Kidney (tissue), 14 donors: ENCODE results near the gene S100A9. TPM values are rescaled to one million over a fixed set of nuclear protein-coding genes. Genes with fewer than 3 reads are reported as not detected.

Source experiments
- DNase-seq, 5 donors: peaks; one replicate each; pipeline ENCODE4 v3.0.0-alpha.2; 2013 to 2020
- FAIRE-seq: peaks from 2 replicates; lab custom pipeline; 2012; peaks lifted over from hg19 to GRCh38; lab: Jason Lieb, UNC
- H3K27ac ChIP-seq, 2 donors: one replicate each; pipeline ENCODE4 v1.7.0; 2013; ENCODE audit warnings: low read depth in 2 of 2, low read length in 2 of 2, inconsistent platforms in 1 of 2
- H3K27me3 ChIP-seq: one replicate; pipeline ENCODE4 v1.7.1; 2013; ENCODE audit warnings: low read length, inconsistent platforms; ENCODE audit not compliant: control insufficient read depth, insufficient read depth
- H3K36me3 ChIP-seq, 3 donors: one replicate each; pipeline versions ENCODE4 v1.7.0 to v1.7.1; 2013; ENCODE audit warnings: low read length in 3 of 3, control low read depth in 1 of 3, inconsistent platforms in 1 of 3; ENCODE audit not compliant: insufficient read depth in 3 of 3, control insufficient read depth in 2 of 3
- H3K4me1 ChIP-seq, 3 donors: one replicate each; pipeline versions ENCODE4 v1.7.0 to v1.7.1; 2013; ENCODE audit warnings: low read length in 3 of 3, inconsistent platforms in 1 of 3, low read depth in 1 of 3; ENCODE audit not compliant: control insufficient read depth in 2 of 3, insufficient read depth in 2 of 3
- H3K4me3 ChIP-seq, 3 donors: one replicate each; pipeline versions ENCODE4 v1.7.0 to v1.8.1; 2013; ENCODE audit warnings: low read length in 3 of 3, control low read depth in 1 of 3, inconsistent platforms in 1 of 3
- H3K9ac ChIP-seq, 3 donors: one replicate each; pipeline versions ENCODE4 v1.7.0 to v1.7.1; 2013; ENCODE audit warnings: low read length in 3 of 3, control low read depth in 1 of 3, inconsistent platforms in 1 of 3
- H3K9me3 ChIP-seq, 3 donors: one replicate each; pipeline versions ENCODE4 v1.7.0 to v1.7.1; 2013; ENCODE audit warnings: low read length in 3 of 3, control low read depth in 1 of 3, inconsistent platforms in 1 of 3; ENCODE audit not compliant: control insufficient read depth in 2 of 3, insufficient read depth in 1 of 3
- intact Hi-C: fragments of 100-400 bp; cut with DNase I; formaldehyde crosslinking; loops from one replicate; pipeline ENCODE4 v1.11.1; 2022
- polyA plus RNA-seq: library from polyadenylated mRNA; stranded (reverse); fragments of 350-450 nt; fragmentation: Illumina TruSeq; extraction: RNeasy Lipid Tissue Mini Kit (QIAGEN cat#74804); gene quantifications from one replicate; pipeline ENCODE4 v1.2.3, GENCODE V29; 2014; ENCODE audit warnings: low read depth, low replicate concordance; ENCODE audit not compliant: insufficient read depth
- total RNA-seq: library from RNA; stranded (reverse); fragmentation: NEBNext Ultra II Directional; extraction: Animal tissue kit (Norgen Biotek cat#: 25700); gene quantifications from one replicate; pipeline ENCODE4 v1.2.1, GENCODE V29; 2021
- TF ChIP-seq, protein P1 (sequence below): IDR thresholded peaks from 3 replicates; pipeline ENCODE4 v1.5.1; 2012; ENCODE audit warnings: mild to moderate bottlenecking, moderate library complexity, borderline replicate concordance; ENCODE audit not compliant: insufficient read depth; ENCODE audit errors: extremely low read depth
- donor health status: control.
- donor health status: control.
- donor health status: control.
- donor health status: control.
- donor health status: control.
- donor health status: DM: yes; HTN: yes; CAD: no.
- donor health status: Normal renal cell carcinoma (clear cell type).

Gene S100A9
- total and polyA plus RNA-seq, 2 donors from 2014 or later, result 41.9 to 271 TPM

DNA sequence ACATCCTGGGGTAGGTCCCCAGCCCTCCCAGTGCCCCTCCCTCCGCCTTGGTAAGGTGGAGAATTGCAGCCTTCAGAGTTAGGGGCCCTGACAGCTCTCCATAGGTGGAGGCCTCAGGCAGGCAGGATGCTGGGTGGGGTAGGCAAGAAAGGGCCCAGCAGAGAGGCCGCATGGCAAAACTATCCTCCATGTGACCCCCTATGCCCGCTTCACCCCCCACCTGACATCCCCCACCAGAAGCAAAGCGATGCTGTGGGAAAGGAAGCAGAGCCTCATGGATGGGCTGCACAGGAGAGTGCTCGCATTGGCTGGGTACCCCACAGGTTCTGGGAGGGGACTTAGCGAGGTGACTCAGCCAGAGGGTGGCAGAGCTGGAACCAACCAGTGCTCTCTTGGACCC, 1.6 kb downstream of the S100A9 start:
- Histone ChIP-seq H3K4me3 (no peak overlapping the region), H3K36me3 (no peaks in the 10 kb centered on the region), H3K9me3 (no peaks in the 10 kb centered on the region), H3K4me1 (no peaks in the 10 kb centered on the region), H3K27ac (no peak overlapping the region), H3K9ac (no peak overlapping the region), H3K27me3 (no peaks in the 10 kb centered on the region)
- no peak for FAIRE-seq
- intact Hi-C loops, result loop anchor here (10.0 kb wide), 1 partner anchor 136 kb away; no protein-coding TSS in a partner anchor
- TF ChIP-seq, protein P1, sequence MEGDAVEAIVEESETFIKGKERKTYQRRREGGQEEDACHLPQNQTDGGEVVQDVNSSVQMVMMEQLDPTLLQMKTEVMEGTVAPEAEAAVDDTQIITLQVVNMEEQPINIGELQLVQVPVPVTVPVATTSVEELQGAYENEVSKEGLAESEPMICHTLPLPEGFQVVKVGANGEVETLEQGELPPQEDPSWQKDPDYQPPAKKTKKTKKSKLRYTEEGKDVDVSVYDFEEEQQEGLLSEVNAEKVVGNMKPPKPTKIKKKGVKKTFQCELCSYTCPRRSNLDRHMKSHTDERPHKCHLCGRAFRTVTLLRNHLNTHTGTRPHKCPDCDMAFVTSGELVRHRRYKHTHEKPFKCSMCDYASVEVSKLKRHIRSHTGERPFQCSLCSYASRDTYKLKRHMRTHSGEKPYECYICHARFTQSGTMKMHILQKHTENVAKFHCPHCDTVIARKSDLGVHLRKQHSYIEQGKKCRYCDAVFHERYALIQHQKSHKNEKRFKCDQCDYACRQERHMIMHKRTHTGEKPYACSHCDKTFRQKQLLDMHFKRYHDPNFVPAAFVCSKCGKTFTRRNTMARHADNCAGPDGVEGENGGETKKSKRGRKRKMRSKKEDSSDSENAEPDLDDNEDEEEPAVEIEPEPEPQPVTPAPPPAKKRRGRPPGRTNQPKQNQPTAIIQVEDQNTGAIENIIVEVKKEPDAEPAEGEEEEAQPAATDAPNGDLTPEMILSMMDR, result no peak
- peak in 1 of 5 donors; percentile 24 for DNase-seq

GRCh38 chr1:153360190-153360589, 2.5 kb downstream of the S100A9 start:
- Histone ChIP-seq H3K4me3 (no peak overlapping the region), H3K27ac (no peak overlapping the region), H3K9me3 (no peaks in the 10 kb centered on the region), H3K4me1 (no peaks in the 10 kb centered on the region), H3K9ac (no peak overlapping the region), H3K27me3 (no peaks in the 10 kb centered on the region), H3K36me3 (no peaks in the 10 kb centered on the region)
- TF ChIP-seq, protein P1, result no peak
- DNase-seq, result peak in 1 of 5 donors; percentile 13
- intact Hi-C loops, result no loop called here
- no peak for FAIRE-seq

DNA sequence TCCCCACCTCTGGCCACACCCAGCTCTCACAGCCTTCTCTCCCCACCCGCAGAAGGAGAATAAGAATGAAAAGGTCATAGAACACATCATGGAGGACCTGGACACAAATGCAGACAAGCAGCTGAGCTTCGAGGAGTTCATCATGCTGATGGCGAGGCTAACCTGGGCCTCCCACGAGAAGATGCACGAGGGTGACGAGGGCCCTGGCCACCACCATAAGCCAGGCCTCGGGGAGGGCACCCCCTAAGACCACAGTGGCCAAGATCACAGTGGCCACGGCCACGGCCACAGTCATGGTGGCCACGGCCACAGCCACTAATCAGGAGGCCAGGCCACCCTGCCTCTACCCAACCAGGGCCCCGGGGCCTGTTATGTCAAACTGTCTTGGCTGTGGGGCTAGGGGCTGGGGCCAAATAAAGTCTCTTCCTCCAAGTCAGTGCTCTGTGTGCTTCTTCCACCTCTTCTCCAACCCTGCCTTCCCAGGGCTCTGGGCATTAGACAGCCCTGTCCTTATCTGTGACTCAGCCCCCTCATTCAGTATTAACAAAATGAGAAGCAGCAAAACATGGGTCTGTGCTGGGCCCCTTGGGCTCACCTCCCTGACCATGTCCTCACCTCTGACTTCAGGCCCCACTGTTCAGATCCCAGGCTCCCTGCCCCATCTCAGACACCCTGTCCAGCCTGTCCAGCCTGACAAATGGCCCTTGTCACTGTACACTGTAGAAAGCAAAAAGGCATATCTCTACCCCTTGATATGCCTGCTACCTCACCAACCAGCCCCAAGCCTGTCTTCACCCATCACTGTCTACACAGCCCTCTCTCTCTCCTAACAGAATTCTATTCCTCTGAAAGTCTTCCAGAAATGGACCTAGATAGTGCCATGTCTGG, 3.2 kb downstream of the S100A9 start:
- H3K4me1 ChIP-seq, result no peaks in the 10 kb centered on the region
- FAIRE-seq (no peak), DNase-seq (peak in 1 of 5 donors; percentile 15)
- H3K9ac ChIP-seq, result no peak overlapping the region
- no peaks in the 10 kb centered on the region for H3K27me3 ChIP-seq
- H3K27ac ChIP-seq, result no peak overlapping the region
- H3K9me3 ChIP-seq, result no peaks in the 10 kb centered on the region
- TF ChIP-seq, protein P1, result no peak
- H3K4me3 ChIP-seq, result no peak overlapping the region
- intact Hi-C loops, result no loop called here
- H3K36me3 ChIP-seq, result no peaks in the 10 kb centered on the region
